ENCODE data around the gene SLAMF6.

The SLAMF6 gene

DNA sequence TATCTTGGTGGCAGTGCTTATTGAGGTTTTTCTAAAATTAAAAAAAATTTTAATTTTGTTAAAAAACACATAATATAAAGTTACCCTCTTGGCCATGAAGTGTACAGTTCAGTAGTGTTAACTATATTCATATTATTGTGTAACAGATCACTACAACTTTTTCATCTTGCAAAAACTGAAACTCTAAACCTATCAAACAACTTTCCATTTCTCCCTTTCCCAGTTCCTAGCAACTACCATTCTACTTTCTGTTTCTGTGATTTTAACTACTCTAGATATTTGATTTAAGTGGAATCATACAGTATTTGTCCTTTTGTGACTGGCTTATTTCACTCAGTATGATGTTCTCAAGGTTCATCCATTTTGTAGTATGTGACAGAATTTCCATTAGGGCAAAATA is 55.5 kb downstream of the SLAMF6 start:
- no peak for DNase-seq (ENCODE audit: low spot score)

DNA sequence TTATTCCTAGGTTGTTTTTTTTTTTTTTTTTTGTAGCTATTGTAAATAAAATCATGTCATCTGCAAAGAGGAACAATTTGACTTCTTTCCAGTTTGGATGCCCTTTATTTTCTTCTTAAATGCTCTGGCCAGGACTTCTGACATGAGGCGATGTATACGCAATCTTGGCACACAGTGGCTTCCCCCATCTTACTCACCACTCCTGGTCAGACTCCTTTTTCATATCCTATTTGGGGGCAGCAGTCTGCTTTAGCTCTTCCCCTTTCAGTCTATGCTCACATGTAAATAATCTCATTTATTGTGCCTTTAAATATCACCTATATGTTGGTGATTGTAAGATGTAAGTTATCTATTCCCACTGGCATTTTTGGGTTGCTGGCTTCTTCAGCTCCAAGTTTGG is 56.1 kb downstream of the SLAMF6 start:
- DNase-seq (ENCODE audit: low spot score), result no peak

- DNase-seq (ENCODE audit: low spot score), result no peak
Measured at GRCh38 chr1:160465123-160465522, 57.9 kb downstream of the SLAMF6 start.

DNA sequence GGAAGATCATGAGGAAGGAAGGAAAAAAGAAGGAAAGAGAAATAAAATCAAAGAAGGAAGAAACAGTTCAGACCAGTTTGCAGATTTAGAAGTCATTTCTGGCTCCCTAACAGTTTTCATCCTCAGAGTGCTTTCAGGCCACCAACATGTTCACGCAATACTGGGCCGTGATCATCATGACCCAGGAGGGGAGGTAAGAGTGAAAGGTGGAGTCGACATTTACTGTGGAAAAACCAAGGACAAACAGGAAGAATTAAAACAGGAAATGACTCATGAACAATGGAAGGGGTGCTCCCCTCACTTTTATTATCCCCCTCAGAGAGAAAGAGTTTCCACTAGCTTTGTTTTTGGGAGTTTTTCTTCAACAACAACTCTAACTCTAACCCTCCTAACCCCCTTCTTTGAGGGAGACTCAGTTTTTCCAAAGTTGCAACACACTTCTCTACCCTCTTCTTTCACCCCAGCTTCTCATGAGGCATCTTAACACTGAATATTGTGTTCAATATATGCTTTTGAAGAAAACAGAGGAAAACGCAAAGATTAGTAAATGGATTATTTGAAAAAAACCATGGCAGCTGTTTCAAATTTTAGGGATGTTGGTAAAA is 62.3 kb downstream of the SLAMF6 start:
- no peak for DNase-seq (ENCODE audit: low spot score)

DNA sequence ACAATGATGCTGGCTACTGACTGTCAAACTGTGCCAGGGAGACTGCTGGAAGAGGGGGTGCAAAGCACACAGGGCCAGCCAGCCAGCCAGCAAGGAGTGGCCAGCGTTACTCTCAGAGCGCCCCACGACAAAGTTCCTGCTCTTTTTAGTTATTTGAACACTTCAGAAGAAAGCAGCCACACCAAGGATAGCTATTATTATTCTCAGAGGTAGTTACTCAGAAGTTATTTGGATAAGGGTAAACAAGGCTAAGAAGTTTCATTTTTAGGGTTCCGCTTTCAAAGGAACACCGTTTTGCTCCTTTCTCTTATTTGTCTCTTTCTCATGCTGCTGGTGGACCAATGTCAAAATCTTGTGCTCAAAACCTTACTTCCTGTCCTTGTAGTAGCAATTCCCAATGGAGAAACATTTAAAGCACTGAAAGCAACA is 62.8 kb downstream of the SLAMF6 start:
- no peak for DNase-seq (ENCODE audit: low spot score)

DNA sequence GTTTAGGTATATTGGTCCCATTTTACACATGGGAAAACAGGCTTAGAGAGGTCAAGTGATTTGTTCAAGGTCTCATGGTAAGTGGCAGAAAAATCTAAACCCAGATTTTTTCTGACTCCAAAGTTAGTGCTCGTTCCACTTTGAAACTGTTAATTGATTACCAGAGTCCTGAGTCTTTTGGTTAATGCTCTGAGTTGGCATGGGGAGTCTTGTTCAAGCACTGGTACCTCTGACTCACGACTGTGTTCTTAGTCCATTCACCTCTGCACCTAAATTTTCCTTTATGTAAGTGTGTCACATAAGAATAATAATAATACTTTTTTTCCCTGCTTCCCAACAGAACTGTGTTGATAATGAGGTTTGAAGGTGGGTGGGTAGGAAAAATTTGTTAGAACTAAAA is 63.4 kb downstream of the SLAMF6 start:
- DNase-seq (ENCODE audit: low spot score), result no peak

- no peak for DNase-seq (ENCODE audit: low spot score)
Measured at GRCh38 chr1:160459056-160459455, 64.0 kb downstream of the SLAMF6 start.

DNA sequence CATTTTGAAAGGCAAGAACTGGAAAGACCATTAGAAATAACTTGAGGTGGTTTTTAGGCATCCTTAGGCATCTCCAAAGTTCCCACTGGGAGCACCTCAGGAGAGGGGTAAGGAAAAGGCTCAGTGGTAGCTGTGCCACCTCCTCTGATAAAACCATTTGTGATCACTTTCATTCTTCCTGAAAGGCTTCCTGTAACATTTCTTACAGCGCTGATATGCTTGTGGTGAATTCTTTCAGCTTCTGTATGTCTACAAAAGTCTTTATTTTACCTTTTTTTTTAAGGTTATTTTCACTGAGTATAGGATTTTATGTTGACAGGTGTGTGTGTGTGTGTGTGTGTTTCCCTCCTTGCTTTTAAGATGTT is 67.9 kb downstream of the SLAMF6 start:
- no peak for DNase-seq (ENCODE audit: low spot score)

GRCh38 chr1:160454371-160455152 is 68.5 kb downstream of the SLAMF6 start:
- no peak for DNase-seq (ENCODE audit: low spot score)

- no peak for DNase-seq (ENCODE audit: low spot score)
Measured at GRCh38 chr1:160453443-160453842, 69.6 kb downstream of the SLAMF6 start.

GRCh38 chr1:160451859-160452232 is 71.2 kb downstream of the SLAMF6 start:
- no peak for DNase-seq (ENCODE audit: low spot score)

DNA sequence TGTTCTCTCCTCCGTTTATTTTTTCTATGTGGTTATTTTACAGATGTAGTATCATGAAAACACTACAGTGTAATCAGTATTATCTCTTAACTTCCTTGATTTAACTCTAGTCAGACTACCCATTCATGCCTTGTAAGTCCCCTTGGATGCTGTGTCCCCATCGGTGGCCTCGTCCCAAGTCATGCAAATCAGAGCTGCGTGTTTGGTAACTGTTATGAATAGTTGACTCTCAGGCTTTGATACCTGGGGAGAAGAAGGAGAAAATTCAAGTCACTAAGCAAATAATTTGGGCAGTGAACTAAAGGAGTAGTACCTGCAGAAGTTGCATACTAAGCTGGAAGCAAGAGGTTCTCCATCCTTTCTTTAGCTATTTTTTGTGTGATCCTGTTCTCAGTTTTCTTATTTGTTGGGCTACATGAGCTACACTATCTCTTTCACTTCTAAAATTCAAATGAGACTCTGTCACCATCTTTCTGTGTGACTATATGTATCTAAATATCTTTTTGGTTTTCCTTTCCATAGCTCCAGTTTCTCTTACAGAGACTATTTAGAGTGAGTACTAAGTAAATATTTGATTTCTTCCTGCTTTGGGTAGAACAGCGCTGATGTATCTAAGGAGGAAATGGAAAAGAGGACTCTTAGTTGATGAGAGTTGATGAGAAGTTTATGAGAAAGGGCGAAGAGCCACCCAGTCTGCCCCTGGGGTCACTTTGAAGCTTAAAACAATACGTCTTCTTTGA is 71.8 kb downstream of the SLAMF6 start:
- no peak for DNase-seq (ENCODE audit: low spot score)

DNA sequence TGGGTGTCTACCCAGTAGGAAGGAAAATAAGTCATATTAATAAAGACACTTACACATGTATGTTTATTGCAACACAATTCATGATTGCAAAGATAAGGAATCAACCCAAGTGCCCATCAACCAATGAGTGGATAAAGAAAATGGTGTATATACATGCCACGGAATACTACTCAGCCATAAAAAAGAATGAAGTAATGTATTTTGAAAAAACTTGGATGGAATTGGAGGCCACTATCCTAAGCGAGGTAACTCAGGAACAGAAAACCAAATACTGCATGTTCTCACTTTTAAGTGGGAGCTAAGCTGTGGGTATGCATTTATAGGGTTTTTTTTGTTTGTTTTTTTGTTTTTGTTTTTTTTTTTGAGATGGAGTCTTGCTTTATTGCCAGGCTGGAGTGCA is 73.6 kb downstream of the SLAMF6 start:
- no peak for DNase-seq (ENCODE audit: low spot score)

DNA sequence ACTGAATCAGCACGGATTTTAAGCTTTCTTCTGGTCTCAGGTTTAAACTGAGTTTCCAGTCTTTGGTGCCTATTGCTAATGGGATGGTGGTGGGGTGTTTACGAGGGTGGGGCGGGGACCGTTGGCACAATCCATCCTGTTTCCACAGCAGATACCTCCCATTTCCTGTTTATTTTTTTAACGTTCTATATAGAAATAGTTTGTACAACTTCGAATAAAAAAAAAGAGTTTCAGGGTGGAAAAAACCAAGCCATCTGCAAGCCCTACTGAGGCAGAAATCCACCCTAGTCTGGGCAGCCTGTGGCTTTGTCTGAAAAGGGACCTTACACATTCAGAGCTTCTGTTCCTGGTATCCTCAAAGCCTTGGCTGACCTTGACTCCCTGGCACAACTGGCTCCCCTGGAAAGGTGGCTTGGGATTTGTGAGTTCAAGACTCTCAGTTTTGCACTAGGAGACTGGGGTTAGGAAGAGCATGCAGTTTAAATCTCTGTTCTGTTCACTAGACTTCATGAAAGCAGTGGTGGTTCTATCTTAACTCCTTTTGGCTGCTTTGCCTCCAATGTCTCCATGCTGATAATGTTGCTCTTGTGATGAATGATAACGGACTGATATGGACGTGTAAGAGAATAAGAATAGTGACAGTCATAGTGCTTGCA is 76.0 kb downstream of the SLAMF6 start:
- DNase-seq (ENCODE audit: low spot score), result no peak

- no peak for DNase-seq (ENCODE audit: low spot score)
Measured at GRCh38 chr1:160439718-160440117, 83.3 kb downstream of the SLAMF6 start.

GRCh38 chr1:160438935-160439334 is 84.1 kb downstream of the SLAMF6 start:
- DNase-seq (ENCODE audit: low spot score), result no peak

- DNase-seq (ENCODE audit: low spot score), result no peak
Measured at GRCh38 chr1:160438317-160438918, 84.6 kb downstream of the SLAMF6 start.

DNA sequence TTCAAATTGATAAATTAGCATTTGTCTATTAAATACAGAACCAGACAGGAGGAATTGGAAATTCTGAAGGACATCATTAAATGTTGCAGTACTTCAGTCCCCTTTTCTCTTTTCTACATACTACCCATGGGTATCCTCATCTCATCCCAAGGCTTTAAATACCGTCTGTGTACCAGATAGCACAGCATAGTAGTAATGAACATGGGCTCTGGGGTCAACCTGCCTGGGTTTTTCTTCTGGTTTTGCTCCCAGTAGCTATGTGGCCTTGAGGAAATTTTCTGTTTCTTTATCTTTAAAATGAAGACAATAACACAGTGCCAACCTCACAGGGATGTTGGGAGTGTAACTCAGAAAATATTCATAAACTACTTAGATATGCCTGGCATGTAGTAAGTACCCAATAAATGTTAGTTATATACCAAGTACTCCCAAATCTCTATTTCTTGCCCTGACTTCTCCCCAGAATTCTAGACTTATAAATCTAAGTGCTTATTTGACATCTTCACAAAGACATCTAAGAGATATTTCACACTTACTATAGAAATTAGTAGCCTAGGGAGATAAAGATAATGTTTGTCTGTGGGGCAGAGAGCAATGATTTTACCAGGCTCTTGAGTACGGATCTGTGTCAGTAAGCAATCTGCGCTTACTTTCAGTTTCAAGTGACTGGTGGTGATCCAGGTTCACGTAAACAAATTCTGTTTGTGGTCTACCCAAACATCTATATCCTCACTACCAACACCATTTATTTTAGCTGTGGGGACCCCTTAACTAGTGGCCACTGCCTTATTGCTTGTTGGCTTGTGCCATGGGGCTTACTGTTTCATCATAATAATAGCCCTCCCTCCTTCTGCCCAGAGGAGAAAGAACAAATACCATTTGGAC is 85.4 kb downstream of the SLAMF6 start:
- DNase-seq (ENCODE audit: low spot score), result no peak

DNA sequence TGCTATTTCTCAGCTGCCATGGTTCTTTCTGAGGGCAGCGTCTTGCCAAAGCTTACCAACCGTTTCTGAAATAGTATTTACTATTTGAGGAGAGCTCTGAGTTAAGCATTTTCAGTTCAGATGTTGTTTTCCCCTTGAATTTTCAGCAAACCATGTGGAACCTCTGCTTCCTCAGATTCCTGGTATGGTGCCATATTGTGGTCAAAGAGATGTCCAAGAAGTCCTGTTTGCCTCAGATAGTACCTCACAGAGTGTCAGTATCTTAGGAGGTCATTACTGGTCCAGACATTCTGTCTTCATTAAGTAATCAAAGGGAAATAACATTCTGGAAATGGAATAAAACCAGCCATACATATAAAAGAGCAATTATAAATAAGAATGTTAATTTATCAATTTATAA is 86.1 kb downstream of the SLAMF6 start:
- no peak for DNase-seq (ENCODE audit: low spot score)
